Measurements from ENCODE around the gene C9orf153. TPM values are rescaled to one million over a fixed set of nuclear protein-coding genes. Genes with fewer than 3 reads are reported as not detected.
A peak's percentile ranks its signal among the peaks of the same experiment; 100 is the strongest.

C9orf153 gene
- total RNA-seq, 4 donors from 2014 or later: 0.67 to 0.71 TPM; not detected in 2

GRCh38 chr9:86222667-86223066 is 36.8 kb downstream of the C9orf153 start:
- WGBS, 2 donors: 82 to 93% methylated on average over 4 of the region's 4 CpGs

GRCh38 chr9:86219606-86220005 is 39.9 kb downstream of the C9orf153 start:
- 75 to 86% methylated on average over 3 of the region's 3 CpGs for WGBS, 2 donors
- no peaks in the 10 kb centered on the region for H3K36me3 ChIP-seq
- no peak for TF ChIP-seq CTCF (IDR thresholded peaks at IDR 0.05)
- no peak for TF ChIP-seq POLR2A (IDR thresholded peaks at IDR 0.05)
- no peak for DNase-seq
- intact Hi-C loops (cut with DNase I): no loop called here
- no peak overlapping the region for H3K4me3 ChIP-seq (replicated peaks in 1 of 3)
- no peaks in the 10 kb centered on the region for H3K9me3 ChIP-seq
- no peaks in the 10 kb centered on the region for H3K27me3 ChIP-seq
- no peak overlapping the region for H3K27ac ChIP-seq
- H3K4me1 ChIP-seq: no peaks in the 10 kb centered on the region

More at GRCh38 chr9:86222667-86223066, 36.8 kb downstream of the C9orf153 start:
- no peaks in the 10 kb centered on the region for H3K9me3 ChIP-seq
- no peaks in the 10 kb centered on the region for H3K27me3 ChIP-seq
- no peaks in the 10 kb centered on the region for H3K4me1 ChIP-seq
- no peak overlapping the region for H3K4me3 ChIP-seq (replicated peaks in 1 of 3)
- H3K36me3 ChIP-seq: no peaks in the 10 kb centered on the region
- intact Hi-C loops (cut with DNase I): no loop called here
- TF ChIP-seq CTCF (IDR thresholded peaks at IDR 0.05) (no peak), POLR2A (IDR thresholded peaks at IDR 0.05) (no peak)
- H3K27ac ChIP-seq: no peak overlapping the region
- DNase-seq: no peak

- intact Hi-C loops (cut with DNase I): no loop called here
- 88 to 94% methylated on average over 7 of the region's 7 CpGs for WGBS, 2 donors
Observed at GRCh38 chr9:86217076-86217755, 42.2 kb downstream of the C9orf153 start.

GRCh38 chr9:86207193-86207592 is 52.3 kb downstream of the C9orf153 start:
- TF ChIP-seq POLR2A (IDR thresholded peaks at IDR 0.05) (no peak), CTCF (IDR thresholded peaks at IDR 0.05) (no peak)
- DNase-seq: no peak
- no peak overlapping the region for H3K4me3 ChIP-seq (replicated peaks in 1 of 3)
- H3K36me3 ChIP-seq: no peaks in the 10 kb centered on the region
- no peaks in the 10 kb centered on the region for H3K4me1 ChIP-seq
- no peak overlapping the region for H3K27ac ChIP-seq
- no peaks in the 10 kb centered on the region for H3K9me3 ChIP-seq
- 84 to 87% methylated on average over 5 of the region's 5 CpGs for WGBS, 2 donors
- intact Hi-C loops (cut with DNase I): no loop called here
- H3K27me3 ChIP-seq: no peaks in the 10 kb centered on the region

More at GRCh38 chr9:86217076-86217755, 42.2 kb downstream of the C9orf153 start:
- no peaks in the 10 kb centered on the region for H3K9me3 ChIP-seq
- TF ChIP-seq CTCF (IDR thresholded peaks at IDR 0.05): no peak
- TF ChIP-seq POLR2A (IDR thresholded peaks at IDR 0.05): no peak
- no peaks in the 10 kb centered on the region for H3K4me1 ChIP-seq
- no peak for DNase-seq
- no peak overlapping the region for H3K27ac ChIP-seq
- no peaks in the 10 kb centered on the region for H3K36me3 ChIP-seq
- no peaks in the 10 kb centered on the region for H3K27me3 ChIP-seq
- H3K4me3 ChIP-seq (replicated peaks in 1 of 3): no peak overlapping the region

GRCh38 chr9:86202338-86202882 is 57.0 kb downstream of the C9orf153 start:
- Histone ChIP-seq H3K4me3 (replicated peaks in 1 of 3) (no peak overlapping the region), H3K27me3 (no peaks in the 10 kb centered on the region), H3K36me3 (no peaks in the 10 kb centered on the region), H3K9me3 (no peaks in the 10 kb centered on the region), H3K4me1 (no peaks in the 10 kb centered on the region), H3K27ac (no peak overlapping the region)
- peak; percentile 5 to 6 for DNase-seq
- intact Hi-C loops (cut with DNase I): no loop called here
- TF ChIP-seq CTCF (IDR thresholded peaks at IDR 0.05) (peak; percentile 18 to 82 (median 63)), POLR2A (IDR thresholded peaks at IDR 0.05) (no peak)
- 21 to 23% methylated on average over 5 of the region's 5 CpGs for WGBS, 2 donors

Data from thyroid gland (tissue), 4 donors.